CD4-positive, alpha-beta T cell treated with Interleukin-6 for 4 hours (primary cell): Measurements from ENCODE around the gene HELB.

ENCODE experiments used
- DNase-seq: peaks from one replicate; pipeline ENCODE4 v3.0.0-alpha.2; 2020; ENCODE audit warnings: mixed read lengths

Gene HELB

DNA sequence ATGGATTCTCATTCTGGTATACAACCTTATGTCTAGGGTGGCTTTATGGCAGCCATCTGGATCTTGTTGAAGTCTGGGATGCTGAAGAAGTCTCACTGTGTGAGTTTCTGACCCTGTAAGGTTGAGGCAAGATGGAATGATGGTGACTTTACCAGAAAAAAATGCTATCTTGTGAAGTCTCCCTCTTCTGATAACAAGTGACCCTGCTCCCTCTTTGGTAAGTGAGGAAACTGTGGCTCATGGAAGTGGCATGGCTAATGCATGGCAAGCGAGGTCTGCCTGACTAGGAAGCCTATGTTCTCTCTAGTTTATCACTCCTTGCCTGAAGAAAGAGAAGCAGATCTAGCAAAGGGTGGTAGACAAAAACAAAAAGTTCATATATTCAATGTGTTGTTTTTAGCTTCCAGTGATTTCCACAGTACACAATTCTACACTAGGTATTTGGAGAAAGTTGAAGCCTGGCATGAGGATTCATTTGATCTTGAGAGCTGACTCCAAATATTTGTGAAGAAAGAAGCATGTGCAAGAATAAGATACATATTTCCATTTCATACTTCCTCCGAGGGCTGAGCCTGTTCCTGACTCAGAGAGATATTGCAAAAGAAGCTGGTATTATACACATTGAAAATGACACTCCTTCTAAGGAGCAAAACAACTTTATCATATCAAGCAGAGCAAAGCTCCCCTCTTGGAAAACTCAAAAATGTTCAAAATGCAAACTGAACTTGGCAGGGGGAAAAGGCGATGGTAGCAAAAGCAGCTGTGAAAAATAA, 63.6 kb downstream of the HELB start:
- DNase-seq = no peak

- no peak for DNase-seq
Observed at GRCh38 chr12:66367015-66367667, 64.8 kb downstream of the HELB start.

- DNase-seq = no peak
Observed at GRCh38 chr12:66371982-66372381, 69.7 kb downstream of the HELB start.

GRCh38 chr12:66375560-66375959, 73.3 kb downstream of the HELB start:
- DNase-seq = no peak

- no peak for DNase-seq
Observed at GRCh38 chr12:66379616-66380015, 77.3 kb downstream of the HELB start.

GRCh38 chr12:66380769-66381535, 78.7 kb downstream of the HELB start:
- DNase-seq = no peak

GRCh38 chr12:66387117-66387516, 84.8 kb downstream of the HELB start:
- DNase-seq = no peak
